GM10248 (cell line): ENCODE results near the gene GIGYF2.

Source experiments
- CTCF ChIA-PET: fragments of 300-600 bp; sonication (Branson Sonifier 250); formaldehyde crosslinking; extraction: SDS; loops from one replicate; lab custom pipeline; 2021; ENCODE audit warnings: antibody characterized with exemption; lab: Yijun Ruan, JAX
- POLR2A ChIA-PET: fragments of 350-650 bp; sonication (Branson Sonifier 250); formaldehyde crosslinking; extraction: SDS; loops from one replicate; lab custom pipeline; 2020; ENCODE audit warnings: antibody characterized with exemption; lab: Yijun Ruan, JAX
- DNase-seq: peaks from one replicate; pipeline ENCODE4 v3.0.0; 2012; ENCODE audit errors: extremely low spot score
- TF ChIP-seq, protein P1 (sequence below): IDR thresholded peaks from 2 replicates; pipeline ENCODE4 v1.5.1; 2012; ENCODE audit warnings: mild to moderate bottlenecking, low read depth; ENCODE audit errors: extremely low read depth, missing control alignments, control extremely low read depth

GIGYF2 gene

DNA sequence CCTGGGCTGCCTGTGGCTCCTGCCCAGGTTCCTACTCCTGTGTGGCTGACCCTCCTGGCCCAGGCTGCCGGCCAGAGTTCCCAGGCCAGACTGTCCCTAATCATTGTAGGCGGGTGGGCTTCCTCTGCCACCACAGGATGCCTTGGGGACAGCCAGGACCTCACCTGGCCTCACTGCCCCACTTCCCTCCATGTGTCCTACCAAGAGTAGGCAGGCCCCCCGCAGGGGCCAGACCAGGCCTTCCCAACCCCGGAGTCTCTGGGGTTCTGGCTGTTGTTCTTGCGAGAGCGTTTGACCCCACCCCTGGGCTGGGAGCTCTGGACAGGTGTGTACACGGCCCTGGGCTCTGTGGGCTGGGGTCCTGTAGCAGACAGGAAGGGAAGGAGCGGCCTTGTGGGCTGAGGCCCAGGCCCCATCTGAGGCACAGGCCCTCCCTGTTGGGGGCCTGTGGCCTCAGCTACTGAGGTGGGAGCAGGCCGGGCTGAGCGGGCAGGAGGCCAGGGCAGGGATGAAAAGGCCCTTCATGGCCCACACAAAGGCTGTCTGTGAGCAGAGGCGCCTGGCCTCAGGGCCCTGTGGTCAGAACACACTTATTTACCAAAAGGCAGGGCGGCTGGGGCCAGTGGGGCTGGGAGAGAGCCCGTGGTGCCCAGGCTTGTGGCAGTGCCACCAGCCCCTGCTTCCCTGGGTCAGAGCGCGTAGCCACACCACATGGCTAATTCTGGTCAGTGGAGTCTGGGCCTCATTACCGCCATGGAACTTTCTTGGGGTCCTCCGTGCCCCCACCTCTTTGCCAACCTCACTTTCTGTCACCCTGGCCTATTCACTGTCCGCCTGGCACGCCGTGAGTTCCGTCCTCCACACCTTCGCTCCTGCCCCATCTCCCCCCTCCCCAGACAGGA is 175.0 kb downstream of the GIGYF2 start:
- ChIA-PET POLR2A (no interaction called here), CTCF (interaction anchor here (0.7 kb wide), 1 partner anchor 12 kb away, joined by 3 read pairs; no protein-coding TSS in a partner anchor)
- DNase-seq: no peak
- TF ChIP-seq, protein P1, sequence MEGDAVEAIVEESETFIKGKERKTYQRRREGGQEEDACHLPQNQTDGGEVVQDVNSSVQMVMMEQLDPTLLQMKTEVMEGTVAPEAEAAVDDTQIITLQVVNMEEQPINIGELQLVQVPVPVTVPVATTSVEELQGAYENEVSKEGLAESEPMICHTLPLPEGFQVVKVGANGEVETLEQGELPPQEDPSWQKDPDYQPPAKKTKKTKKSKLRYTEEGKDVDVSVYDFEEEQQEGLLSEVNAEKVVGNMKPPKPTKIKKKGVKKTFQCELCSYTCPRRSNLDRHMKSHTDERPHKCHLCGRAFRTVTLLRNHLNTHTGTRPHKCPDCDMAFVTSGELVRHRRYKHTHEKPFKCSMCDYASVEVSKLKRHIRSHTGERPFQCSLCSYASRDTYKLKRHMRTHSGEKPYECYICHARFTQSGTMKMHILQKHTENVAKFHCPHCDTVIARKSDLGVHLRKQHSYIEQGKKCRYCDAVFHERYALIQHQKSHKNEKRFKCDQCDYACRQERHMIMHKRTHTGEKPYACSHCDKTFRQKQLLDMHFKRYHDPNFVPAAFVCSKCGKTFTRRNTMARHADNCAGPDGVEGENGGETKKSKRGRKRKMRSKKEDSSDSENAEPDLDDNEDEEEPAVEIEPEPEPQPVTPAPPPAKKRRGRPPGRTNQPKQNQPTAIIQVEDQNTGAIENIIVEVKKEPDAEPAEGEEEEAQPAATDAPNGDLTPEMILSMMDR: no peak

DNA sequence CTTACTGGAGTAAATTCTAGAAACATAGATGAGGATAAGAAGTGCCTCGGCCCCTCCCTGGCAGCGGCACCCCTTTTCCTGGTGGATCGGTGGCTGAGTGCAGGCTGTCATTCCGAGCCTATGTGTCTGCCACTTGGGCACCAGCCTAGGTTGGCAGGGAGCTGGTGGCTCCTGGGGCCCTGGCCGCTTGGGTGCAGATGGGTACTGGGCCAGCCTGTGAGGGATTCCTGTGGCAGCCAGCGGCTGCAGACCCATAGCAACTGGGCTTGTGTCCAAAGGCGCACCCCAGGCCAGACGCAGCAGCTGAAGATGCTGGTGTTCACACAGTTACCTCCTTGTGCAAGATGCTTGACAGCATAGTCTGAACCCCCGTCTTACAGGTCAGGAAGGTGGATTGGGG is 175.7 kb downstream of the GIGYF2 start:
- peak; percentile 13 for DNase-seq
- TF ChIP-seq, protein P1: no peak
- ChIA-PET POLR2A (no interaction called here), CTCF (no interaction called here)

DNA sequence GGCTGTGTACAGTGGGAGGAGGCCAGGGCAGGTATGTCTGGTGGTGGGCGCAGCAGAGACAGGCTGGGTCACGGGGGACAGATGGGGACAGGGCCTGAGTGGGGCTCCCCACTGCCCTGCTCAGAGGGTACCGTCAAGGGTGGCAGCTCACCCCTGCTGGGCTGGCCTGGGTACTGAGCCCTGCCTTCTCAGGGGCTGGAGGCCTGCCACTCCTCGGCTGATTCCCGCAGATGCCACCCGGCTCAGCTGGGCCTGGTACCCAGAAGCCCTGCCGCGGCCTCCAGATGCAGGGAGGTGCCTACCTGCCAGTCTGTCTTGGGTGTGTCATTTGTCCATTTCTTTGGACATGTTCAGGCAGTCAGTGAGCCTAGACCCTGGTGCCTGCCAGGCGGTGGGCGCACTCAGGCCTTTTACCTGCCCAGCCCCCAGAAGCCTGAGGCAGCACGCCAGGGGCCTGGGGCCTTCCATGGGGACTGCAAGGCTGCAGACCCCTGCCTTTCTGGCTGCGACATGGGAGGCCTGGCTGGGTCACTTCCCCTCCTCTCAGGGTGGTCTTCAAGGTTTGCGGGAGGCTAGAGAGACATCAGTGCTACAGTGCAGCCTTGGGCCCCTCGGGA is 176.3 kb downstream of the GIGYF2 start:
- TF ChIP-seq, protein P1: no peak
- DNase-seq: no peak
- ChIA-PET CTCF (no interaction called here), POLR2A (no interaction called here)

DNA sequence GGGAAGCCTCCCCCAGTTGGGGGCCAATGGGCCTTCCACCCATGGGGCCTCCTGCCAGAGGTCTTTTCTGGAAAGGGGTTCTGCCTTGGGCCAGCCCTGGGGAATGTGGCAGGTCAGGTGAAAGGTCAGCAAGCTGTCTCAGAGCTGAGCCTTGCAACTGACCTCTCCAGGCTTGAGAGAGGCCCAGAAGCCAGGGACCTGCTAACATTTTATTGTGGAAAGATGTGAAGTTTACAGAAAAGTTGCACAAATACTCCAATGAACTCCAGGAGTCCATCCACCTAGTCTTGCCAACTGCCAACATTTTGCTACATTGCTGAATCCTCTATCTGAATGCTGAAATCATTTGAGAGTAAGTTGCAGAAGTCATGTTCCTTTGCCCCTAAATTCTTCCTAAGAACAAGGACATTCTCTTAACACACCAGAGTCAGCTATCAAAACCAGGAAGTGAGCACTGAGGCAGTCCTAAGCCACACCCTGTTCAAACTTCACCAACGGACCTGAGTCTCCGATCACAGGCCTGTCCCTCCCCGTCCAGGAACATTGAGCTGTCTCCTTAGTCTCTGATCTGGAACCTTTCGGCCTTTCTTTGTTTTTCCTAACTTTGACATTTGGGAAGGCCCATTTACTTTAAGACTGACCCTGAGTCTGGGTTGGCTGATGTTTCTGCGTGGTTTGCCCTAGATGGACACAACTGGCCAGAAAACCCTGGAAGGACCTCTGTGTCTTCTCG is 176.9 kb downstream of the GIGYF2 start:
- ChIA-PET POLR2A (no interaction called here), CTCF (interaction anchor here (0.9 kb wide), 1 partner anchor 16 kb away, joined by 3 read pairs; no protein-coding TSS in a partner anchor)
- no peak for DNase-seq
- TF ChIP-seq, protein P1: no peak

DNA sequence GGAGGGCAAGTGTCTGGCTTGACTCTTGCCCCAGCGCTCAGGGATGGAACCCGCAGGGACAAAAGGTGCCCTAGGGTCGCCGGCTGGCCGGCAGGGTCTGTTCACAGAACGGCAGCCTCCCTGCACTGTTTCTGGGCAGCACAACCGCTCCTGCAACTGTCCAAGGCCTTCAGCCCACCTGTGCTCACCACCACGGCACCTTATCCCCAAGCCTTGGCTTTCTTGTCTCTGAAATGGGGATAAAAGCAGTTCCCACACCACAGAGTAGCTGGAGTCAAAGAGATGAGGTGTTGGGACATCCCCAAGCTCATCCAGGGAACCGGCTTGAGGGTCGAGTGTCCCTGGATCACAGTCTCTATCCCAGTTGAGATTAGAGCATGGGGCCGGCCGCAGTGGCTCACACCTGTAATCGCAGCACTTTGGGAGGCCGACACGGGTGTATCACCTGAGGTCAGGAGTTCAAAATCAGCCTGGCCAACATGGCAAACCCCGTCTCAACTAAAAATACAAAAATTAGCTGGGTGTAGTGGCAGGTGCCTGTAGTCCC is 177.6 kb downstream of the GIGYF2 start:
- TF ChIP-seq, protein P1: no peak
- DNase-seq: no peak
- CTCF ChIA-PET: interaction anchor here (0.9 to 1.1 kb wide), 2 partner anchors 15 to 154 kb away, joined by 3 read pairs; no protein-coding TSS in a partner anchor
- POLR2A ChIA-PET: no interaction called here
